ENCODE results near the gene CAMKK2.
A peak's percentile ranks its signal among the peaks of the same experiment; 100 is the strongest.
"Not testable (repeated sequence)": the region's sequence is repeated elsewhere in the genome, so short reads cannot be mapped to it uniquely, and the experiment has no call there.

CAMKK2 gene

GRCh38 chr12:121223292-121224285 lies 72.9 kb downstream of the CAMKK2 start:
- no peak for DNase-seq (ENCODE audit: low spot score)

GRCh38 chr12:121222847-121223246 lies 73.7 kb downstream of the CAMKK2 start:
- no peak for DNase-seq (ENCODE audit: low spot score)

GRCh38 chr12:121219353-121219986 lies 77.0 kb downstream of the CAMKK2 start:
- no peak for DNase-seq (ENCODE audit: low spot score)

- DNase-seq (ENCODE audit: low spot score), result no peak
Observed at GRCh38 chr12:121218588-121219352, 77.7 kb downstream of the CAMKK2 start.

DNA sequence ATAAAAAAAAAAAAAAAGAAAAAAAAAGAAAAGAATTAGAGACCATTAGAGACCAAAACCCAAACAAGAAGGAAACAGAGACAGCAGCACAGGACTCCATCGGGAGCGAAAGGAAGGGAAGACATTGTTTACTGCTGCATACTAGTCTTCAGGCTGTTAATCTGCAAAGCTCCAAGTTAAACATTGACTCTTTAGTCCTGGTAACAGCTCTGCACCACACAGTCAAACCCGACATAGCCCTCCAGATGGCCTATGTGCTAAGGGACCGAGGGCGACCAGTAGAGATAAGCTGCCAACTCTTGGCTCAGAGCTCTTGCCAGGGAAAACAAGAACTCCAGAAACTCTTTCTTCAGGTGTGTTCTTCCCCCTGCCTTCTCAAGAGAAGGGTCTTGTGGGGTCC lies 78.7 kb downstream of the CAMKK2 start:
- DNase-seq (ENCODE audit: low spot score), result no peak

GRCh38 chr12:121217063-121217462 lies 79.4 kb downstream of the CAMKK2 start:
- DNase-seq (ENCODE audit: low spot score), result no peak

DNA sequence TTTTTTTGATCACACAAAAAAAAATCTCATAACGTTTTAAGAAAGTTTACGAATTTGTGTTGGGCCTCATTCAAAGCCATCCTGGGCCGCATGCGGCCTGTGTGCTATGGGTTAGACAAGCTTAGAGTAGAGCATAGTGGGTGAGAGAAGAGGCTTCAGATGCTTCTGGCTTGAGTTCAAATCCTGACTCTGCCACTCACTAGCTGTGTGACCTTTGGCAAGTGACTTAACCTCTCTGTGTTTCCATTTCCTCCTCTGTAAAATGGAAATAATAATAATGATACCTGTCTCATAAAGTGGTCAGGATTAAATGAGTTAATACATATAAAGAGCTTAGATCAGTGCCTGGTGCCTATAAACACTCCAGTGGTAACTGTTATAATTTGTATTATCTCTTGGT lies 80.4 kb downstream of the CAMKK2 start:
- no peak for DNase-seq (ENCODE audit: low spot score)

DNA sequence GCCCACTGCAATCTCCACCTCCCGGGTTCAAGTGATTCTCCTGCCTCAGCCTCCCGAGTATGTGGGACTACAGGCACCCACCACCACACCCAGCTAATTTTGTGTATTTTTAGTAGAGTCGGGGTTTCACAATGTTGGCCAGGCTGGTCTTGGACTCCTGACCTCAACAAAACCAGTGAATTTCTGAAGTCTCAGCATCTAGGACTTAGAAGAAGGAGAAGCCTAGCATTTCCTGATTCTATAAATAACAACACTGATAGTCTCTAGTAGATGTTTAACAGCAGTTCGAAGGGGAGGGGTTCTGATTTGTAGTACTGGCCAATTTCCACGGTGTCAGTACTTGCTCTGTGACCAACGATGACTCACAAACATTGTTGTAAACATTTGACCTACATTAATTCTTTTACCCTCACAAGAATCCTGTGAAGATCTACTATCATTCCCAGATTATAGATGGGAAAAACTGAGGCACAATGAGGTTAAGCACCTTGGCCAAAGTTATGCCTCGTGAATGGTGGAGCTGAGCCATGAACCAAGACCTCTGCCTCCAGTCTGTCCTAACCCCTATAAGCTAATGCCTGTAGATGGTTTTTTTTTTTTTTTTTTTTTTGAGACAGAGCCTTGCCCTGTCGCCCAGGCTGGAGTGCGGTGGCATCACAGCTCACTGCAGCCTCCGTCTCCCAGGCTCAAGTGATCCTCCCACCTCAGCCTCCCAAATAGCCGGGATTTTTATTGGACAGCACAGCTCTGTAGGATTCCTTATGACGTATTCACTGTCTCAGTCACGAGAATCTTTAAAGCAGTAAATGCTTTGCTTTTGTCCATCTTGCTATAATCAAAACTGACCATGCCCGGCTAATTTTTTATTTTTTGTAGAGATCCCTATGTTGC lies 81.4 kb downstream of the CAMKK2 start:
- peak; percentile 87 for DNase-seq (ENCODE audit: low spot score)

DNA sequence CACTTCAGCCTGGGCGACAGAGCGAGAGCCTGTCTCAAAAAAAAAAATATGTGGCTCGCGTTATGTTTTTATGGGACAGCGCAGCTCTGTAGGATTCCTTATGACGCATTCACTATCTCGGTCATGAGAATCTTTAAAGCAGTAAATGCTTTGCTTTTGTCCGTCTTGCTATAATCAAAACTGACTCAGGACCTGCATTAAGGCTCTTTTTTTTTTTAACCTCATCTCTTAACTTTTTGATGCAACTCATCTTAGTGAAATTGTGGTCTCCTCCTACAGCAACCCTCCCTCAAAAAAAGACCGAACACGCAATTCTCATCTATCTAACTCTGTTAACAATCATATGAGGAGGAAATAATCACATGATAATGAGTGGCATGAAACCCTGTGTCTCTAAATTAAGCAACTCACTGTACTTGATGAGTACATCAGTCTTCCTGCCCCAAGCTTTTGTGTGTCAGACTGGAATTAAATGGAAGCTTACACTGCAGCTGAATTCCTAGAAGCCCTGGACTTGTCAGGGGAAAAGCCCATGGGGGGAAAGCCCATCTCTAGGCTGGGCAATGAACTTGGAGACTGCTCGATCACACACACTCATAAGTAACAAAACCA lies 82.2 kb downstream of the CAMKK2 start:
- DNase-seq (ENCODE audit: low spot score), result peak; percentile 48

DNA sequence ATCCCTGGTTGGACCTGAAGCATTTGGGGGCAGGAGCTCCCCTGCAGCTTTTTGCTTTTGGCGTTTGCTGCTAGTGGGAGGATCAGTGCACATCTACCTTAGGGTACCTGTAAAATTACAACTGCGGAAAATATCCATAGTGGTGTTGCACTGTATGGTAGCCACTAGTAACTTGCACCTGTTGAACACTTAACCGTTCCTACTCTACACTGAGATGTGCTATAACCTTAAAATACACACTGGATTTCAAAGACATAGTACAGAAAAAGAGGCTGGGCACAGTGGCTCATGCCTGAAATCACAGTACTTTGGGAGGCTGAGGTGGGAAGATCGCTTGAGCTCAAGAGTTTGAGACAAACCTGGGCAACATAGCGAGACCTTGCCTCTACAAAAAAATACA lies 83.6 kb downstream of the CAMKK2 start:
- DNase-seq (ENCODE audit: low spot score), result no peak

DNA sequence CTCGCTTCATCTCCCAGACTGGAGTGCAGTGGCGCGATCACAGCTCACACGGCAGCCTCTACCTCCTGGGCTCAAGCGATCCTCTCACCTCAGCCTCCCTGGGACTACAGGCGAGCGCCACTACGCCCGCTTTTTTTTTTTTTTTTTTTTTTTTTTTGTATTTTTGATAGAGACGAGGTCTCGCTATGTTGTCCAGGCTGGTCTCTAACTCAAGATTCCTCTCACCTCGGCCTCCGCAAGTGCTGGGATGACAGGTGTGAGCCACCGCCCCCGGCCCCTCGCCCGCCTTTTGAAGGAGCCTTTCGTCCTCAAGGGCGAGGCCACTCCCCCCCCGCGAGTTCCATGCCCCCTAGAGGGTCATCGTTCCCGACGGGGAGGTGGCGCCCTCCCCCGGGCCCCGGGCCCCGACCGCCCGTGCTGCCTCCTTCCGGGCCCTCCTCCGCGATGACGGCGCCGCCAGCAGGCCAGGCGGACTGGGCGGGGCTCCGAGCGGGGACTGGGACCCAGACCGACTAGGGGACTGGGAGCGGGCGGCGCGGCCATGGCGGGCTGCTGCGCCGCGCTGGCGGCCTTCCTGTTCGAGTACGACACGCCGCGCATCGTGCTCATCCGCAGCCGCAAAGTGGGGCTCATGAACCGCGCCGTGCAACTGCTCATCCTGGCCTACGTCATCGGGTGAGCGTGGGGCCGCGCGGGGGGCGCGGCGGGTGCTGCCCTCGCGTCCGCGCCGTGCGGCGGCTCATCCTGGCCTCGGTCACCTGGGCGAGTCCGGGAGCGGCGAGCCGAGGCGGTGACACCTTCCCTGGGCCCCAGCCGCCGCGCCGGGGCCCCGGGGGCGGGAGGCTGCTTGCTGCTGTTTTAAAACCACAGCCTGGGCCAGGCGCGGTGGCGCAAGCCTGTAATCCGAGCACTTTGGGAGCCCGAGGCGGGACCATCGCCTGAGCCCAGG lies 86.6 kb downstream of the CAMKK2 start, which contains the start of gene P2RX4:
P2RX4 (plus strand) TSS at position 506 of the 949 bp plus-strand sequence; CDS start at position 542, 36 bp downstream.
- DNase-seq (ENCODE audit: low spot score), result no peak

DNA sequence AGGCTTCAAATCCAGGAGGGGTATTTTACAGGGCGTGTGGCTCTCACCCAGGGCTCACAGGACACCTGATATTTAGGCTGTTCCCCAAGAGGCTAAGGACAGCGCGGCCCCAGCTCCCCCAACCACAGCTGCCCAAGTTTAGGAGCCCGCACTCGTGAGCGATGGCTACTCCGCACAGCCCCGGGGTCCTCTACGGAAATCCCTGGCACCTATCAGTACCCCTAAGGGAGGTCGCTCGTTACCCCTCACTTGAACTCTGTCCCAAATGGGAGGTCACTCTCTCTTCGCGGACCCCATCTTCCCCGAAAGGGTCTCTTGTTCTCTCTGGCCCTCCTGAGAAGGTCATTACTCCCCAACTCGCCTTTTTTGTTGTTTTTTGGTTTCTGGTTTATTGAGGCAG lies 87.3 kb downstream of the CAMKK2 start:
- DNase-seq (ENCODE audit: low spot score), result no peak

GRCh38 chr12:121208571-121208970 lies 87.9 kb downstream of the CAMKK2 start:
- not testable (repeated sequence) for DNase-seq (ENCODE audit: low spot score)

DNA sequence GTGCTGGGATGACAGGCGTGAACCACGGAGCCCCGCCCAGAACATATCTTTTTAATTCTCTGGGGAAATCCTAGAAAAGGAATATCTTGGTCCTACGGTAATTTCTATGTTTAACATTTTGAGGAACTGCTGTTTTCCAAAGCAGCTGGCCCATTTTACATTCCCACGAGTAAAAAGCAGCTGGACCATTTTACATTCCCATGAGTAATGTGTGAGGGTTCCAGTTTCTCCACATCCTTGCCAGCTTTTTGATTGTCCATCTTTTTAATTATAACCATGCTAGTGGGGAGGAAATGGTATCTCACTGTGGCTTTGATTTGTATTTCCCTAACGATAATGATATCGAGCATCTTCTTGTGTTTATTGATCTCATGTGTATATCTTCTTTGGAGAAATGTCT lies 91.0 kb downstream of the CAMKK2 start:
- DNase-seq (ENCODE audit: low spot score), result no peak

- no peak for DNase-seq (ENCODE audit: low spot score)
Observed at GRCh38 chr12:121203482-121203881, 93.0 kb downstream of the CAMKK2 start.

DNA sequence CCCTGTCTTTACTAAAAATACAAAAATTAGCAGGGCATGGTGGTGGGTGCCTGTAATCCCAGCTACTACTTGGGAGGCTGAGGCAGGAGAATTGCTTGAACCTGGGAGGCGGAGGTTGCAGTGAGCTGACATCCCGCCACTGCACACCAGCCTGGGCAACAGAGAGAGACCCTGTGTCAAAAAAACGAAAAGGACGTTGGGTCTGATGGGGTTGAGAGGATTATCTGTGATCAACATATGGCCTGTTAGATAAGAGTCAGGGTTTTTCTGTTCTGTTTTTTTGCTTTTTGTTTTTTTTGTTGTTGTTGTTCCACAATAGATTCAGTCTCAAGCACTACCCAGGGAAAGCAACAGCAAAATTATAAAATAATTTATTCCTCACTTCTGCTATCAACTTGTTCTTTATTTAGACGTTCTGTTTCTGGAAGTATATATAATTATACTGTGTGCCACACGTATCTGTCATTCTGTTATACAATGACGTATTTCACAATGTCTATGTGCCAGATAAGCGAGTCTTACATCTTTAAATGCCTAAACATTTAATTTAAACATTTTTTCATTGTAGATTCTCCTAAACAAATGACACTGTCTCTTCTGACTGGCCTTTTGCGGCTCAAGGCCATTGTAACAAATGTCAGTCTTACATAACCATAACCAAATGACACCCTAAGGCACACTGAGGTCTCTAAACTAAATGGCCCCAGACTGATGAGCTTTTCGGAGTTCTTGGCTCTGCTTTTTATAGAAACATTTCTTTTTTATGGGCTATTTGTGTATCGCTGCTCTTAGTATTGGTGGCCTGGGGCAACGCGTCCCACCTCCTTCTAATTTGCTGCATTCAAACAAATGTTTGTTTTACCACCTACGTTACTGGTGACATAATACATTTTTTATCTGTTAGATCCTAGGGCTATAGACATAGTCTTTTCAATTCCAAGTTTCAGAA lies 93.8 kb downstream of the CAMKK2 start:
- DNase-seq (ENCODE audit: low spot score), result no peak

DNA sequence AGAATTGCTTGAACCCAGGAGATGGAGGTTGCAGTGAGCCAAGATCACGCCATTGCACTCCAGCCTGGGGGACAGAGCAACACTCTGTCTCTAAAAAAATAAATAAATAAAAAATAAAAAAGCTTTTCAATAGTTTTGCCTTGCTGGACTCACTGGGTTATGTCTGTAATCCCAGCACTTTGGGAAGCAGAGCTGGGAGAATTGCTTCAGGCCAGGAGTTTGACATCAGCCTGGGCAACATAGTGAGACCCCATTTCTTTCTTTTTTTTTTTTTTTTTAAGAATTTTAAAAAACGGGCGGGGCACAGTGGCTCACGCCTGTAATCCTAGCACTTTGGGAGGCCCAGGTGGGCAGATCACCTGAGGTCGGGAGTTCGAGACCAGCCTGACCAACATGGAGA lies 95.4 kb downstream of the CAMKK2 start:
- not testable (repeated sequence) for DNase-seq (ENCODE audit: low spot score)

- DNase-seq (ENCODE audit: low spot score), result no peak
Observed at GRCh38 chr12:121198949-121199348, 97.6 kb downstream of the CAMKK2 start.

- no peak for DNase-seq (ENCODE audit: low spot score)
Observed at GRCh38 chr12:121196902-121197301, 99.6 kb downstream of the CAMKK2 start.
